ENCODE measurements around the gene PRKAG1. TPM values are rescaled to one million over a fixed set of nuclear protein-coding genes. Genes with fewer than 3 reads are reported as not detected.
A peak's percentile ranks its signal among the peaks of the same experiment; 100 is the strongest.

The PRKAG1 gene
- total RNA-seq, 2 donors from 2014 or later = 25.4 to 26.4 TPM

GRCh38 chr12:48982397-48983080, 36.0 kb downstream of the PRKAG1 start:
- Histone ChIP-seq H3K4me3 (no peak overlapping the region), H3K27ac (no peak overlapping the region), H3K36me3 (replicated peaks in 1 of 2; ENCODE audit: insufficient read depth in 1 of 2, low read depth in 2 of 2) (no peaks in the 10 kb centered on the region), H3K27me3 (peaks cover 0 to 43% of the 10 kb centered on the region in 2 donors), H3K9me3 (no peaks in the 10 kb centered on the region), H3K4me1 (peaks cover 43% of the 10 kb centered on the region)
- intact Hi-C loops (cut with DNase I) = no loop called here
- TF ChIP-seq POLR2A (IDR thresholded peaks at IDR 0.05) = no peak
- TF ChIP-seq CTCF (IDR thresholded peaks at IDR 0.05) = no peak
- DNase-seq (no peak), ATAC-seq (no peak)
- 58 to 59% methylated on average over 6 of the region's 6 CpGs for WGBS, 2 donors

GRCh38 chr12:48981757-48982157, 36.8 kb downstream of the PRKAG1 start:
- 23 to 29% methylated on average over 12 to 13 of the region's 13 CpGs for WGBS, 2 donors
- no peak overlapping the region for H3K27ac ChIP-seq
- no peaks in the 10 kb centered on the region for H3K36me3 ChIP-seq (replicated peaks in 1 of 2; ENCODE audit: insufficient read depth in 1 of 2, low read depth in 2 of 2)
- ATAC-seq (no peak), DNase-seq (no peak)
- intact Hi-C loops (cut with DNase I) = no loop called here
- H3K4me1 ChIP-seq = peaks cover 43% of the 10 kb centered on the region
- TF ChIP-seq CTCF (IDR thresholded peaks at IDR 0.05) (no peak), POLR2A (IDR thresholded peaks at IDR 0.05) (no peak)
- no peak overlapping the region for H3K4me3 ChIP-seq
- peaks cover 0 to 43% of the 10 kb centered on the region in 2 donors for H3K27me3 ChIP-seq
- H3K9me3 ChIP-seq = no peaks in the 10 kb centered on the region

GRCh38 chr12:48980953-48981756, 37.4 kb downstream of the PRKAG1 start:
- Histone ChIP-seq H3K9me3 (no peaks in the 10 kb centered on the region), H3K36me3 (replicated peaks in 1 of 2; ENCODE audit: insufficient read depth in 1 of 2, low read depth in 2 of 2) (no peaks in the 10 kb centered on the region), H3K27ac (no peak overlapping the region), H3K4me3 (no peak overlapping the region), H3K4me1 (peaks cover 43% of the 10 kb centered on the region), H3K27me3 (peaks cover 0 to 43% of the 10 kb centered on the region in 2 donors)
- peak in 2 of 4 donors; percentile 35 to 45 for DNase-seq
- peak in 2 of 7 experiments; percentile 6 to 24 for TF ChIP-seq CTCF (IDR thresholded peaks at IDR 0.05)
- no peak for TF ChIP-seq POLR2A (IDR thresholded peaks at IDR 0.05)
- intact Hi-C loops (cut with DNase I) = no loop called here
- peak; percentile 15 for ATAC-seq
- WGBS, 2 donors = 5 to 9% methylated on average over 11 to 89 of the region's 91 CpGs

GRCh38 chr12:48980389-48980952, 38.1 kb downstream of the PRKAG1 start:
- no peaks in the 10 kb centered on the region for H3K9me3 ChIP-seq
- intact Hi-C loops (cut with DNase I) = no loop called here
- no peak overlapping the region for H3K4me3 ChIP-seq
- no peak overlapping the region for H3K27ac ChIP-seq
- peak in 1 of 4 donors; percentile 25 for DNase-seq
- peak; percentile 13 for ATAC-seq
- TF ChIP-seq POLR2A (IDR thresholded peaks at IDR 0.05) (no peak), CTCF (IDR thresholded peaks at IDR 0.05) (no peak)
- peaks cover 43% of the 10 kb centered on the region for H3K4me1 ChIP-seq
- WGBS, 2 donors = 4 to 7% methylated on average over 22 to 46 of the region's 46 CpGs
- peaks cover 0 to 43% of the 10 kb centered on the region in 2 donors for H3K27me3 ChIP-seq
- H3K36me3 ChIP-seq (replicated peaks in 1 of 2; ENCODE audit: insufficient read depth in 1 of 2, low read depth in 2 of 2) = no peaks in the 10 kb centered on the region

Data from body of pancreas (tissue), 4 donors.